ENCODE data around the gene CD93. TPM values are rescaled to one million over a fixed set of nuclear protein-coding genes. Genes with fewer than 3 reads are reported as not detected.

The CD93 gene
- total and polyA plus RNA-seq, 4 donors = 1.5 to 16.0 (median 11.9) TPM

DNA sequence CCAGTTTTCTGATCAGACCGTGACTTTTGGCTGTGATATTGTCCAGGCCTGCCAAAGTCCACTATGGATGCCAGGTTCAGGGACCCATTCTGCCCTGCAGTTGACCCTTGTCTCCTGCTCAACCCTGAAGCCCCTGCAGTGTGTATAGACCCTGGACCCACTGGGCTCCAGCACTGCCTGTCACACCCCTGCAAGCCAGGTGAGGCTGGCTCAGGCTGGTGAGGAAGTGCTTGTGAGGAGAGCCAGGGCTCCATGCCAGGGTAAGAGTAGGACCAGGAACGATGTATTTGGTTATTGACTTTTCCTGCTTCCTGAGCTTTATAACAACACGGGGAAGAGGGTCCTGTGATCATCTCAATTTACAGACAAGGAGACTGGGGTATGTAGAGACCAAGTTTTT lies 19.1 kb upstream of the CD93 start (continued):
- TF ChIP-seq FOXA2 (IDR thresholded peaks at IDR 0.05) (no peak), GABPA (IDR thresholded peaks at IDR 0.05 in 1 of 2, conservative IDR thresholded peaks at IDR 0.05 in 1 of 2) (no peak), HNF4A (conservative IDR thresholded peaks at IDR 0.05) (no peak), JUND (IDR thresholded peaks at IDR 0.05) (no peak), HNF4G (IDR thresholded peaks at IDR 0.05) (no peak), NR2F2 (IDR thresholded peaks at IDR 0.05) (no peak), FOXA1 (IDR thresholded peaks at IDR 0.05) (no peak)

DNA sequence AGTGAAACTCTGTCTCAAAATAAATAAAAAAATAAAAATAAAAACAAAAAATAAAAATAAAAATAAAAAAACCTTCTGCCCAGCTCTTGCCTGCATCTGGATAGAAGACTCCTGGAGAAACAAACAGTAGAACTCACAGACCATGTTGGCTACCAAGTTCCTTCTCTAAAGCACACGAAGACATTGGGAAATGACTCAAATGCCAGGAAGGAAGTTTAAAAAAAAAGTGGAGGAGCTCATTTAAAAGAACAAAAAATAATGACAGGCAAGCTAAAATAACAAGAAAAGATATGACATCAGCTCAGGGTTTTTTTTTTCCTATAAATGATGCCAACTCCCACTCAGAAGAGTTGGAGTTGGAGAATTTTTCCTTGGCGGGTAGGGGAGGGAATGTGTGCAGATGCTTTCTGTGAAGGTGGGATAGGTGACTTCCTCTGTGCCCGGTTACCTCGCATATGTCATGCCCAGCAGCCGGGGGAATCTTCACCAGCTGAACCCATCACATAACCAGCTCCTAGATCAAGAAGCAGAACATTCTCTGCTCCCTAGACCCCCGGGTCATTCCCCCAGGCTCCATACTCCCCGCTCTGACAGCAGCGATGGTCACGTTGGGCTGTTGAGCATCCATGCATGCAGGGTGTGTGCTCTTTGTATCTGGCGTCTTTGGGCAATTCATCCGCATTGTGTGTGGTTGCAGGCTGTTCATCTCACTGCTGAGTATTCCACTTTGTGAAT lies 17.3 kb upstream of the CD93 start:
- Histone ChIP-seq H3K4me3 (ENCODE audit: low read depth in 1 of 3, low read length in 3 of 3) (no peak overlapping the region), H3K9me3 (ENCODE audit: control insufficient read depth in 4 of 4, low read length in 3 of 4) (no peaks in the 10 kb centered on the region), H3K27ac (ENCODE audit: low read depth in 1 of 2, low read length in 2 of 2) (peak overlapping the region; percentile 39 to 61), H3K36me3 (ENCODE audit: control insufficient read depth in 4 of 4, insufficient read depth in 3 of 4, low read depth in 1 of 4, low read length in 3 of 4) (no peaks in the 10 kb centered on the region), H3K9ac (ENCODE audit: low read depth in 1 of 2, low read length in 2 of 2) (no peak overlapping the region), H3K27me3 (ENCODE audit: control insufficient read depth in 4 of 4, insufficient read depth in 4 of 4, low read length in 3 of 4) (no peaks in the 10 kb centered on the region), H3K4me1 (ENCODE audit: control insufficient read depth in 4 of 4, insufficient read depth in 4 of 4, low read length in 3 of 4) (peaks cover 0 to 7% (median 0%) of the 10 kb centered on the region in 4 donors)
- DNase-seq (ENCODE audit: low spot score) = no peak
- no peak for TF ChIP-seq NR2F2 (IDR thresholded peaks at IDR 0.05)
- WGBS = 80% methylated on average over 11 of the region's 11 CpGs

GRCh38 chr20:23101696-23102406 lies 15.7 kb upstream of the CD93 start:
- Histone ChIP-seq H3K4me1 (ENCODE audit: control insufficient read depth in 4 of 4, insufficient read depth in 4 of 4, low read length in 3 of 4) (peaks cover 0 to 7% (median 0%) of the 10 kb centered on the region in 4 donors), H3K9ac (ENCODE audit: low read depth in 1 of 2, low read length in 2 of 2) (no peak overlapping the region), H3K27ac (ENCODE audit: low read depth in 1 of 2, low read length in 2 of 2) (no peak overlapping the region), H3K9me3 (ENCODE audit: control insufficient read depth in 4 of 4, low read length in 3 of 4) (no peaks in the 10 kb centered on the region), H3K4me3 (ENCODE audit: low read depth in 1 of 3, low read length in 3 of 3) (no peak overlapping the region), H3K36me3 (ENCODE audit: control insufficient read depth in 4 of 4, insufficient read depth in 3 of 4, low read depth in 1 of 4, low read length in 3 of 4) (no peaks in the 10 kb centered on the region), H3K27me3 (ENCODE audit: control insufficient read depth in 4 of 4, insufficient read depth in 4 of 4, low read length in 3 of 4) (no peaks in the 10 kb centered on the region)
- DNase-seq (ENCODE audit: low spot score) = no peak
- TF ChIP-seq JUND (IDR thresholded peaks at IDR 0.05) = no peak
- no peak for TF ChIP-seq SP1 (IDR thresholded peaks at IDR 0.05)
- TF ChIP-seq FOXA1 (IDR thresholded peaks at IDR 0.05) = no peak
- no peak for TF ChIP-seq FOXA2 (IDR thresholded peaks at IDR 0.05)
- TF ChIP-seq HNF4G (IDR thresholded peaks at IDR 0.05) = no peak
- no peak for TF ChIP-seq EGR1 (IDR thresholded peaks at IDR 0.05; ENCODE audit: low read depth in 2 of 2)
- no peak for TF ChIP-seq TAF1 (conservative IDR thresholded peaks at IDR 0.05)
- 87% methylated on average over 5 of the region's 5 CpGs for WGBS

- Histone ChIP-seq H3K36me3 (ENCODE audit: control insufficient read depth in 4 of 4, insufficient read depth in 3 of 4, low read depth in 1 of 4, low read length in 3 of 4) (no peaks in the 10 kb centered on the region), H3K4me1 (ENCODE audit: control insufficient read depth in 4 of 4, insufficient read depth in 4 of 4, low read length in 3 of 4) (peaks cover 0 to 4% (median 0%) of the 10 kb centered on the region in 4 donors)
- TF ChIP-seq REST (IDR thresholded peaks at IDR 0.05) (no peak), JUND (IDR thresholded peaks at IDR 0.05) (no peak), TAF1 (conservative IDR thresholded peaks at IDR 0.05) (no peak), HNF4A (conservative IDR thresholded peaks at IDR 0.05) (no peak), YY1 (IDR thresholded peaks at IDR 0.05) (no peak), HNF4G (IDR thresholded peaks at IDR 0.05) (no peak), NR2F2 (IDR thresholded peaks at IDR 0.05) (no peak), FOXA1 (IDR thresholded peaks at IDR 0.05) (no peak), EGR1 (IDR thresholded peaks at IDR 0.05; ENCODE audit: low read depth in 2 of 2) (no peak)
- TF ChIP-seq, protein P1, sequence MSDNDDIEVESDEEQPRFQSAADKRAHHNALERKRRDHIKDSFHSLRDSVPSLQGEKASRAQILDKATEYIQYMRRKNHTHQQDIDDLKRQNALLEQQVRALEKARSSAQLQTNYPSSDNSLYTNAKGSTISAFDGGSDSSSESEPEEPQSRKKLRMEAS (IDR thresholded peaks at IDR 0.05) = no peak
- TF ChIP-seq, protein P2, sequence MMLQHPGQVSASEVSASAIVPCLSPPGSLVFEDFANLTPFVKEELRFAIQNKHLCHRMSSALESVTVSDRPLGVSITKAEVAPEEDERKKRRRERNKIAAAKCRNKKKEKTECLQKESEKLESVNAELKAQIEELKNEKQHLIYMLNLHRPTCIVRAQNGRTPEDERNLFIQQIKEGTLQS (IDR thresholded peaks at IDR 0.05) = no peak
Measured at GRCh38 chr20:23100720-23101107, 14.6 kb upstream of the CD93 start.

More at GRCh38 chr20:23100720-23101107, 14.6 kb upstream of the CD93 start:
- DNase-seq (ENCODE audit: low spot score) = no peak
- Histone ChIP-seq H3K9me3 (ENCODE audit: control insufficient read depth in 4 of 4, low read length in 3 of 4) (no peaks in the 10 kb centered on the region), H3K4me3 (ENCODE audit: low read depth in 1 of 3, low read length in 3 of 3) (no peak overlapping the region), H3K27ac (ENCODE audit: low read depth in 1 of 2, low read length in 2 of 2) (no peak overlapping the region), H3K9ac (ENCODE audit: low read depth in 1 of 2, low read length in 2 of 2) (no peak overlapping the region), H3K27me3 (ENCODE audit: control insufficient read depth in 4 of 4, insufficient read depth in 4 of 4, low read length in 3 of 4) (no peaks in the 10 kb centered on the region)
